K562 (cell line): ENCODE measurements around the gene MCU. TPM values are rescaled to one million over a fixed set of nuclear protein-coding genes. Genes with fewer than 3 reads are reported as not detected.

Experiments used
- CEBPZ ChIP-seq: fragments of 150-350 bp; IDR thresholded peaks from 2 replicates; pipeline ENCODE4 v1.6.1; 2014; ENCODE audit warnings: low read depth, mild to moderate bottlenecking, low read length, borderline replicate concordance
- CHD7 ChIP-seq: fragments of 200-600 bp; sonication (generic); IDR thresholded peaks from one replicate; pipeline ENCODE4 v1.6.1; 2012; ENCODE audit warnings: mild to moderate bottlenecking, low read depth, low read length, inconsistent platforms
- MNT ChIP-seq, 2 experiments: fragments of 450-650 bp; conservative IDR thresholded peaks; 2 replicates each; pipeline ENCODE4 v1.6.1; 2017; ENCODE audit warnings: mild to moderate bottlenecking in 2 of 2, moderate library complexity in 2 of 2
- POU5F1 ChIP-seq: fragments of 150-350 bp; IDR thresholded peaks from 2 replicates; pipeline ENCODE4 v1.6.1; 2014; ENCODE audit warnings: borderline replicate concordance, low read length, low read depth, mild to moderate bottlenecking; ENCODE audit not compliant: partially characterized antibody
- RBM34 ChIP-seq: fragments of 200-400 bp; formaldehyde crosslinking; IDR thresholded peaks from 2 replicates; pipeline ENCODE4 v1.6.1; 2018; ENCODE audit warnings: low read length, borderline replicate concordance; ENCODE audit not compliant: insufficient read depth
- ZBTB34 ChIP-seq: fragments of 250-450 bp; sonication (Bioruptor Pico); IDR thresholded peaks from 2 replicates; pipeline ENCODE4 v1.8.0; 2021; ENCODE audit warnings: mild to moderate bottlenecking, moderate library complexity
- ZNF24 ChIP-seq: fragments of 450-650 bp; IDR thresholded peaks from 2 replicates; pipeline ENCODE4 v1.6.1; 2016
- polyA plus RNA-seq, 8 experiments: library from polyadenylated mRNA; depleted of rRNA in 4 of 8; stranded (reverse) in 5 of 8; unstranded in 3 of 8; fragments of >200 nt; fragmentation: Nextera tagmentation in 2 of 8; fragmentation: Illumina TruSeq in 1 of 8; extraction: Ambion mirVana in 2 of 8; extraction: Trizol in 1 of 8; gene quantifications; 2 replicates each; pipeline versions ENCODE4 v1.2.1 to v1.2.3, GENCODE V29; 2011 to 2014; ENCODE audit warnings: inconsistent platforms in 1 of 8, missing spikeins in 1 of 8
- total RNA-seq, 7 experiments: library from RNA; depleted of rRNA in 6 of 7; stranded (reverse); fragments of >200 nt in 6 of 7; fragmentation: Illumina TruSeq in 2 of 7; extraction: Trizol in 2 of 7; gene quantifications; 2 replicates each; pipeline versions ENCODE4 v1.2.1 to v1.2.3, GENCODE V29; 2011 to 2021; ENCODE audit warnings: low replicate concordance in 1 of 7

Gene MCU
- total and polyA plus RNA-seq, 9 of the 15 experiments (the other 6 are each of a cell fraction or from before 2014, with no cell fraction given), result 8.2 to 88.8 (median 21.3) TPM

- no peak for TF ChIP-seq CHD7
- TF ChIP-seq ZBTB34, result no peak
- TF ChIP-seq POU5F1, result no peak
- TF ChIP-seq MNT (conservative IDR thresholded peaks at IDR 0.05), result no peak
- no peak for TF ChIP-seq ZNF24
- TF ChIP-seq CEBPZ, result 0 out of 2 replicates have a peak, but pooled peaks have one; percentile 50
- TF ChIP-seq RBM34, result no peak
Measured at GRCh38 chr10:72691863-72692743, at the start of gene MCU (continued).
